ENCODE results near the gene RSPO3.

DNA sequence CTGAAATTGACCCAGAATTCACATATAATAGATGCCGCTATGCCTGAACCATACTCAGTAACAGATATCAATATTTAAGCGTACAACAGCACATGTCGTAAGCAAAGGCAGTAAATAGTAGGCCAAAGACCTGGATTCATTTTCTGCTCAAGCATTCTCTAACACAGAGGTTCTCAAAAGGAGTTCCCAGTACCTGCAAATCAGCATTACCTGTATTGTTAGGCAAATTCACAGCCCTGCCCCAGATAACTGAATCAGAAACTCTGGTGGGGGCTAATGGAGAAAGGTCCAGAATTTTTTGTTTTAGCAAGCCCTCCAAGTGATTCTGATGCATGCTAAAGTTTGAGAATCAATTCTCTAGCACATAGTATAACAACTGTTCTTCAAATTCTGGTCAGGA lies 36.0 kb downstream of the RSPO3 start:
- TF ChIP-seq, protein P1, sequence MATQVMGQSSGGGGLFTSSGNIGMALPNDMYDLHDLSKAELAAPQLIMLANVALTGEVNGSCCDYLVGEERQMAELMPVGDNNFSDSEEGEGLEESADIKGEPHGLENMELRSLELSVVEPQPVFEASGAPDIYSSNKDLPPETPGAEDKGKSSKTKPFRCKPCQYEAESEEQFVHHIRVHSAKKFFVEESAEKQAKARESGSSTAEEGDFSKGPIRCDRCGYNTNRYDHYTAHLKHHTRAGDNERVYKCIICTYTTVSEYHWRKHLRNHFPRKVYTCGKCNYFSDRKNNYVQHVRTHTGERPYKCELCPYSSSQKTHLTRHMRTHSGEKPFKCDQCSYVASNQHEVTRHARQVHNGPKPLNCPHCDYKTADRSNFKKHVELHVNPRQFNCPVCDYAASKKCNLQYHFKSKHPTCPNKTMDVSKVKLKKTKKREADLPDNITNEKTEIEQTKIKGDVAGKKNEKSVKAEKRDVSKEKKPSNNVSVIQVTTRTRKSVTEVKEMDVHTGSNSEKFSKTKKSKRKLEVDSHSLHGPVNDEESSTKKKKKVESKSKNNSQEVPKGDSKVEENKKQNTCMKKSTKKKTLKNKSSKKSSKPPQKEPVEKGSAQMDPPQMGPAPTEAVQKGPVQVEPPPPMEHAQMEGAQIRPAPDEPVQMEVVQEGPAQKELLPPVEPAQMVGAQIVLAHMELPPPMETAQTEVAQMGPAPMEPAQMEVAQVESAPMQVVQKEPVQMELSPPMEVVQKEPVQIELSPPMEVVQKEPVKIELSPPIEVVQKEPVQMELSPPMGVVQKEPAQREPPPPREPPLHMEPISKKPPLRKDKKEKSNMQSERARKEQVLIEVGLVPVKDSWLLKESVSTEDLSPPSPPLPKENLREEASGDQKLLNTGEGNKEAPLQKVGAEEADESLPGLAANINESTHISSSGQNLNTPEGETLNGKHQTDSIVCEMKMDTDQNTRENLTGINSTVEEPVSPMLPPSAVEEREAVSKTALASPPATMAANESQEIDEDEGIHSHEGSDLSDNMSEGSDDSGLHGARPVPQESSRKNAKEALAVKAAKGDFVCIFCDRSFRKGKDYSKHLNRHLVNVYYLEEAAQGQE (IDR thresholded peaks at IDR 0.05), result no peak
- TF ChIP-seq, protein P2, sequence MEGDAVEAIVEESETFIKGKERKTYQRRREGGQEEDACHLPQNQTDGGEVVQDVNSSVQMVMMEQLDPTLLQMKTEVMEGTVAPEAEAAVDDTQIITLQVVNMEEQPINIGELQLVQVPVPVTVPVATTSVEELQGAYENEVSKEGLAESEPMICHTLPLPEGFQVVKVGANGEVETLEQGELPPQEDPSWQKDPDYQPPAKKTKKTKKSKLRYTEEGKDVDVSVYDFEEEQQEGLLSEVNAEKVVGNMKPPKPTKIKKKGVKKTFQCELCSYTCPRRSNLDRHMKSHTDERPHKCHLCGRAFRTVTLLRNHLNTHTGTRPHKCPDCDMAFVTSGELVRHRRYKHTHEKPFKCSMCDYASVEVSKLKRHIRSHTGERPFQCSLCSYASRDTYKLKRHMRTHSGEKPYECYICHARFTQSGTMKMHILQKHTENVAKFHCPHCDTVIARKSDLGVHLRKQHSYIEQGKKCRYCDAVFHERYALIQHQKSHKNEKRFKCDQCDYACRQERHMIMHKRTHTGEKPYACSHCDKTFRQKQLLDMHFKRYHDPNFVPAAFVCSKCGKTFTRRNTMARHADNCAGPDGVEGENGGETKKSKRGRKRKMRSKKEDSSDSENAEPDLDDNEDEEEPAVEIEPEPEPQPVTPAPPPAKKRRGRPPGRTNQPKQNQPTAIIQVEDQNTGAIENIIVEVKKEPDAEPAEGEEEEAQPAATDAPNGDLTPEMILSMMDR (IDR thresholded peaks at IDR 0.05; ENCODE audit: low read depth, low read length, missing input control), result no peak
- TF ChIP-seq FOXA1 (IDR thresholded peaks at IDR 0.05) (no peak), JUND (IDR thresholded peaks at IDR 0.05) (no peak), EGR1 (IDR thresholded peaks at IDR 0.05; ENCODE audit: low read depth in 2 of 2) (no peak), RAD21 (IDR thresholded peaks at IDR 0.05) (no peak), YY1 (IDR thresholded peaks at IDR 0.05) (no peak), TAF1 (conservative IDR thresholded peaks at IDR 0.05) (no peak)
- TF ChIP-seq, protein P3, sequence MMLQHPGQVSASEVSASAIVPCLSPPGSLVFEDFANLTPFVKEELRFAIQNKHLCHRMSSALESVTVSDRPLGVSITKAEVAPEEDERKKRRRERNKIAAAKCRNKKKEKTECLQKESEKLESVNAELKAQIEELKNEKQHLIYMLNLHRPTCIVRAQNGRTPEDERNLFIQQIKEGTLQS (IDR thresholded peaks at IDR 0.05), result no peak
- TF ChIP-seq, protein P4, sequence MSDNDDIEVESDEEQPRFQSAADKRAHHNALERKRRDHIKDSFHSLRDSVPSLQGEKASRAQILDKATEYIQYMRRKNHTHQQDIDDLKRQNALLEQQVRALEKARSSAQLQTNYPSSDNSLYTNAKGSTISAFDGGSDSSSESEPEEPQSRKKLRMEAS (IDR thresholded peaks at IDR 0.05), result no peak
